ENCODE results near the gene FRRS1L.

The FRRS1L gene

GRCh38 chr9:109108318-109108717 lies 58.7 kb downstream of the FRRS1L start:
- in situ Hi-C loops (cut with HindIII; ENCODE audit: low sequenced_read_pairs), result no loop called here

GRCh38 chr9:109107402-109108240 lies 59.4 kb downstream of the FRRS1L start:
- in situ Hi-C loops (cut with HindIII; ENCODE audit: low sequenced_read_pairs), result no loop called here

DNA sequence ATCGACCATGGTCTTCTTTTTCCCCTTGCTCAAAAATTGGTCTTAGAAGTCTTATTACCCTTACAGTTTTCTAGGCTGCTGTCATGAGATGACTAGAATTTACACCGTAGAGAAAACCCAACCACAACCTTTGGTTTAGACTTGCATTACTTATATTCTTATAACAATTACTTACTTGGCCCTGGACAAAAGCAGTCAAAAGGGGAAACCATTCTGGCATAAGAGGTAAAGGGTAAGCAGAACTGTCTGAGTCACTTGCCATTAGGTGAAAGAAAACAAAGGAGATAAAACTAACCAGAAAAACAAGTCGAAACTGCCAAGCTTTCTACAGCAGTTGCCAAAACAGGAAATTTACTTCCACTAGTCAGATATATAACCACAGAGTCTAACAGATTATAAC lies 65.2 kb downstream of the FRRS1L start:
- in situ Hi-C loops (cut with HindIII; ENCODE audit: low sequenced_read_pairs), result no loop called here

DNA sequence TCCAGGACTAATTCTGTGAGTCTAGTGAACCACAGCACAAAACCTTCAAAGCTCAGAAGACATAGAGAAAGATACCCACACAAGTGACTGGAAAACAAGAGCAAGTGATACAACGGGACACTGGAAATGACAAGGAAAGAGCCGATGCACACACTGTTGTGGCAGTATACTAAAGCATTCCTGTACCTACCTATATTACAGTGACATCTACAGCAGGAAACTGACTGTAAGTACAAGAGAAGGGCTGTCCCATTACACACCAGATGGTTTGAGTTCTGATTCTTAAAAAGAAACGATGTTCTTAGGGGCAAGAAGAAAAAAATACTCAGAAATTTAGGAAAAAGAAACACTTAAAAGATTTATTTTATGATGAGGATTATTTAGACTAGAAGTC lies 65.8 kb downstream of the FRRS1L start:
- in situ Hi-C loops (cut with HindIII; ENCODE audit: low sequenced_read_pairs), result no loop called here

DNA sequence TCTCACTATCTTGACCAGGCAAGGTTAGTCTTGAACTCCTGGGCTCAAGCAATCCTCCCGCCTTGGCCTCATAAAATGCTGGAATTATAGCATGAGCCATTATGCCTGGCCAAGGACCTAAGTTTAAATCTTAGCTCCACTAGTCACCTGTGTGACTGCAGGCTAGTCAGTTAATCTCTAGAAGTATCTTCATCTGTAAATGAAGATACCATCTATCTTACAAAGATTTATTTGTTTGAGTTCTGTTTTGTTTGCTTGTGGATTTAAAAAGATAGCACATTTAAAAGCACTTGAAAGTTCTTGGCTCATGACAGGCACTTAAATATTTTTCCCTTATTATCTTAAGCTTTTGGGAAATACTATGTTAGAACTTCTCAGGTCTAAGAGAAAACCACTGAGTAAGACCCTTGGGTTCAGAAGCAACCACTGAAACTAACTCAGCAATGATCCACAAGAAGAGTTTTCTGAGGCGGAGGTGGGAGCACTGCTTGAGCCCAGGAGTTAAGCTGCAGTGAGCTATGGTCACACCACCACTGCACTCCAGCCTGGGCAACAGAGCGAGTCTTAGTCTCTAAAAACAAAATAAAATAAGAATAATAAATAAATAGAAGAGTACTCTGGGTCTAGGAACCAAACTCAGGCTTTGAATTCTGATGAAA lies 66.4 kb downstream of the FRRS1L start:
- in situ Hi-C loops (cut with HindIII; ENCODE audit: low sequenced_read_pairs), result no loop called here

DNA sequence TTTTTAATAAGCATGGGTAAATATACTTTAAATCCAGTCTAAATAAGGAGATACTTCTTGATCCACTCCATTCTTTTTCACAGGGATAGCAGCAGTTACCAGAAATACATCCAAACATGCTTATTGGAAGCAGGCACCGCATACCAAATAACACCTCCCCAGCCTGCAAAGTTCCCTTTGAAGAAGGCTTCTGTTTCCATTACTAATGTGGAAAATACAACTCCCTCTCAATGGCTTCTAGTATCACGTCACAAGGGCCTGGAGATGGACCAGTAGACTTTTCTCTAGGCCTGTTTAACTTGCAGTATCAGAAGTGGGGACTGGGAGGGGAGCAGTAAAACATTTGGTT lies 68.1 kb downstream of the FRRS1L start:
- in situ Hi-C loops (cut with HindIII; ENCODE audit: low sequenced_read_pairs), result no loop called here

- in situ Hi-C loops (cut with HindIII; ENCODE audit: low sequenced_read_pairs), result no loop called here
Observed at GRCh38 chr9:109098171-109098959, 68.7 kb downstream of the FRRS1L start.

DNA sequence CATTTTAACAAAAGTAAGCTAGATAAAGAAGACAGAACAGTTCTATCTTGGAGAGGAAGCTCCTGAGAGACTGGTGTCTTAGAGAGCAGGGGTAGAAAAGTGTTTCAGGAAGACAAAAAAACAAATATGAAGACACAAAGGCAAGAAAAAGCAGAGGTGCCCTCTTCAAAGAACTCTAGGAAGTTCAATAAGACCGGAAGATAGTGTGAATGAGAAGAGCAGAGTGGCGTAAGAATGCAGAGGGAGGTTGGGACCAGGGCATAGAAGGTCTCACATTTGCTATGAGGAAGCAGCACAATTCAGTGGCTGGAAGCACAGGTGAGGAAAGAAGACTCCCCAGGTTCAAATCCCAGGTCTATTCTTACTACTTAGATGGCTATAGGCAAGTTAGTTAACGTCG lies 69.9 kb downstream of the FRRS1L start:
- in situ Hi-C loops (cut with HindIII; ENCODE audit: low sequenced_read_pairs), result no loop called here

GRCh38 chr9:109095321-109095720 lies 71.7 kb downstream of the FRRS1L start:
- in situ Hi-C loops (cut with HindIII; ENCODE audit: low sequenced_read_pairs), result no loop called here

- in situ Hi-C loops (cut with HindIII; ENCODE audit: low sequenced_read_pairs), result no loop called here
Observed at GRCh38 chr9:109094268-109094667, 72.8 kb downstream of the FRRS1L start.

- in situ Hi-C loops (cut with HindIII; ENCODE audit: low sequenced_read_pairs), result no loop called here
Observed at GRCh38 chr9:109092587-109092986, 74.5 kb downstream of the FRRS1L start.

GRCh38 chr9:109092051-109092580 lies 74.9 kb downstream of the FRRS1L start:
- in situ Hi-C loops (cut with HindIII; ENCODE audit: low sequenced_read_pairs), result no loop called here

- in situ Hi-C loops (cut with HindIII; ENCODE audit: low sequenced_read_pairs), result no loop called here
Observed at GRCh38 chr9:109088221-109088620, 78.8 kb downstream of the FRRS1L start.

GRCh38 chr9:109087795-109088194 lies 79.3 kb downstream of the FRRS1L start:
- in situ Hi-C loops (cut with HindIII; ENCODE audit: low sequenced_read_pairs), result no loop called here

GRCh38 chr9:109086221-109086620 lies 80.8 kb downstream of the FRRS1L start:
- in situ Hi-C loops (cut with HindIII; ENCODE audit: low sequenced_read_pairs), result no loop called here

DNA sequence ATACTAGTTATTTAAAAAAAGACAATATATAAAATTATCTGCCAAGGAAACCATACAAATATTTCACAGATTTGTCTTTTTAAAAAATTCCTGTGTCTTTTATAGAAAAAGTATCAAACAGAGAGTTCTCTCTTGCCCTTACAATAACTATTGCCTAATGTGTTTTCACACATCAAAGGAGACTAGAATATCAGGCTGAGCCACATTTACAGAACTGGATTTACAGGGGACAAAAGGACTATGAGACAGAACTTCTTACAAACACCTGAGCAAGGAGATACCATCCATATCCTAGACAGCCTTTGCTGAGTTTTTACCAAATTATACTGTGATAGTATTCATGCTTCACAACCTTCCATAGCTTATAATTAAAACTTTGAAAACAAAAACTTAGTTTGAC lies 81.5 kb downstream of the FRRS1L start:
- in situ Hi-C loops (cut with HindIII; ENCODE audit: low sequenced_read_pairs), result no loop called here

DNA sequence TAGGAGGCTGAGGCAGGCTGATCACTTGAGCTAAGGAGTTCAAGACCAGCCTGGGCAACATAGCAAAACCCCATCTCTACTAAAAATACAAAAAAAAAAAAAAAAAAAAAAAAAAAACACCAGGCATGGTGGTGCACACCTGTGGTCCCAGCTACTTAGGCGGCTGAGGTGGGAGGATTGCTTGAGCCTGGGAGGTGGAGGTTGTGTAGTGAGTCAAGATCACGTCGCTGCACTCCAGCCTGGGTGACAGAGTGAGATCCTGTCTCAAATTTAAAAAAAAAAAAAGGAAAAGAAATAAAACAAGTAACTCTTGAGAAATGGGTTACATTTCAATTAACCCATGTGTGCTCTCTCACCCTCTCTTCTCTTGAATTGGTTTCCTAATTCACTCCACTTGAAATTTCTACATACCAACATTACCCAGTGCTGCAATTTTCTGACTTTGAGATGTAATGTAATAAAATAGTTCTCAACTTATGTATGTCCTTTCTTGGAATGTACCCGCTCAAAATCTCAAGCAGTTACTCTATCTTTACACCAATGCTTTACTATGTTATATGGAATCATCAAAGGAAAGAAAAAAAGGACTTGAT lies 83.1 kb downstream of the FRRS1L start:
- in situ Hi-C loops (cut with HindIII; ENCODE audit: low sequenced_read_pairs), result no loop called here

DNA sequence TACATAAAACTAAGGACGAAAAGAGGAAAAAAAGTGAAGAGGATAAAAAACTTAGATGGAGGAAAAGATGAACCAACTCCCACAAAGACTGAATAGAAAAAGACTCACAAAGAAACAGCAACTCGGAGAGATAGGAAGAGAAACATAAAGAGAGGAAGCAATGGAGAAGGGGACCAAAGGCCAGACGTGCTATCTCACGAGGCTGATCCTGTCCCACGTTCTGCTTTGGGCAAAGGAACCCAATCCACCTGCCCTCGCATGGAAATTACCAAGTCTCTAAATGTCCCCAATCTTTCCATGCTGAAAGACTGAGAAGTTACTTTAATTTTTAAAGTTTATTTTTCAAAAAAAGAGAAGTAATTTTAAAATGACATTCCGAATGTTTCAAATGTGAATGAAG lies 83.9 kb downstream of the FRRS1L start:
- in situ Hi-C loops (cut with HindIII; ENCODE audit: low sequenced_read_pairs), result no loop called here

DNA sequence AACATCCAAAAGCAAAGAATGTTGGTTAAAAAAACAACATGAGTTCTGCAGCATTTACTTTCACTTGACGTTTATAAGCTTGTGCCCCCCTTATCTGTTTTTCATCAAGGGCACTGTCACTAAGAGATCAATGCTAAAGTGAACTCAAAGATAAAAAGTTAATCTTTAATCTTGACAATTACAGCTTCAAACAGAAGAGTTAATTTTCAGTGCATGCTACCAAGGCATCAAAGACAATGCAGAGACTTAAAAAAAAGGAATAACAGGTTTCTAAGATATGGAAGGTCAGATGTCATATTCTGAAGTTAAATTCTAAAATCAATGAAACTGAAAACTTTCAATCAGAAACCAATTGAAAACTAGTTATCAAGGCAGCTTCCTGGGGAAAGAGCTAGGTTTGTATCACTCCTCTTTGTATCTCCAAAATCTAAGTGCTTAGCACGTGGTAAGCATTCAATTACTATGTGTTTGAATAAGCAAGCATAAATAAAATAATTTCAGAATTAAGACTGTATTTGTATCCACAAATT lies 84.9 kb downstream of the FRRS1L start:
- in situ Hi-C loops (cut with HindIII; ENCODE audit: low sequenced_read_pairs), result no loop called here
